ES-I3 (cell line): ENCODE measurements around the gene PLEKHB1.

Experiments used
- H3K36me3 ChIP-seq: 2 replicates; pipeline ENCODE4 v1.6.1; 2013; ENCODE audit warnings: mild to moderate bottlenecking, low read length, control low read depth, moderate library complexity; ENCODE audit not compliant: insufficient read depth
- H3K4me1 ChIP-seq: 2 replicates; pipeline ENCODE4 v1.6.1; 2013; ENCODE audit warnings: mild to moderate bottlenecking, control low read depth, low read length; ENCODE audit not compliant: insufficient read depth
- H3K9ac ChIP-seq: 2 replicates; pipeline ENCODE4 v1.6.1; 2013; ENCODE audit warnings: low read depth, mild to moderate bottlenecking, low read length, moderate library complexity
- H3K9me3 ChIP-seq: 2 replicates; pipeline ENCODE4 v1.6.1; 2013; ENCODE audit warnings: mild to moderate bottlenecking, low read length, moderate library complexity; ENCODE audit not compliant: control insufficient read depth, insufficient read depth

PLEKHB1 gene

DNA sequence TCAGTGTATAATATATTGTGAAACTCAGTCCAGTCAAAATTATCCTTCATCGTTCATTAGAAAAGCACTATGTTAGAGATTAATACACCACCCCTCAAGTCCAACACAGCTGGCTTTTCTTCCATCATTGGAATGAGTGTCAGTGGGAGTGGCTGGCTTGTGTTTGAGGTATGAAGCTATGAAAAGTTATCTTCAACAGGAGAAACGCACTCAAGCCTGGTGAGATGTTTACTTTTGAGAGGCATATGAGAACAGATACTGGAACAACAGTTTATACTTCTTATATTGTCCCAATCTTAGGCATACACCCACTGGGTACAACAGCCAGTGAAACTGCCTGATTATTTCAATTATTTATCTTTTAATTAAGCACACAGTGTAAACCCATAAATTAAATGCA is 34.3 kb downstream of the PLEKHB1 start:
- Histone ChIP-seq H3K4me1 (no peaks in the 10 kb centered on the region), H3K9ac (no peak overlapping the region), H3K36me3 (peaks cover 6% of the 10 kb centered on the region; the same call in 1 of the 2 replicates), H3K9me3 (no peaks in the 10 kb centered on the region)

DNA sequence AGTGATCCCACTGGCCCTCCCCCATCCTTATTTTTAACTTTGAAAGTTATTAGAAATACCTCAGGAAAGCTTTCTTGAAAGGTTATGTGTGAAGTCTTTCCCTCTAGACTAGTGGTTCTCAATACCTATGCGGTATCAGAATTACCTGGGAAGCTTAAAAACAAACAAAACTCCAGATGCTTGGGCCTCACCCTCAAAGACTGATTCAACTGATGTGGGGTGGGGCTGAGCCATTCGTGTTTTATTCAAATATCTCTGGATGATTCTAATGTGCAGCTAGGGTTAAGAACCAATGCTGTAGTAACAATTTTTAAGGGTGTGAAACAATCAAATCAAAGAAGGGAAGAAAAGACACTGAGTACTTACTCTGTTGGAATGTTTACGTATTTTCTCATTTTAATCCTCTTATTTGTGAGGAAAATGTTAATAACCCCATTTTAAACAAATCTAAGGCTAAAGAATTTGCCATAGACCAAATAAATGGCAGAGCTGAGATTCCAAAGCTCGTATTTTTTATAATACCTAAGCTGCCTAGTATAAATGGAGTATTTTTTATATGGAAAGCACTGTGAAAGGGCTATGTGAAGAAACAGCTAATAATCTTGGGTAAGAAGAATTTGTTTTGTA is 47.6 kb downstream of the PLEKHB1 start:
- no peaks in the 10 kb centered on the region for H3K4me1 ChIP-seq
- 0 out of 2 replicates have a peak, but pooled peaks cover 4% of the 10 kb centered on the region for H3K36me3 ChIP-seq
- H3K9me3 ChIP-seq: no peaks in the 10 kb centered on the region
- H3K9ac ChIP-seq: no peak overlapping the region

DNA sequence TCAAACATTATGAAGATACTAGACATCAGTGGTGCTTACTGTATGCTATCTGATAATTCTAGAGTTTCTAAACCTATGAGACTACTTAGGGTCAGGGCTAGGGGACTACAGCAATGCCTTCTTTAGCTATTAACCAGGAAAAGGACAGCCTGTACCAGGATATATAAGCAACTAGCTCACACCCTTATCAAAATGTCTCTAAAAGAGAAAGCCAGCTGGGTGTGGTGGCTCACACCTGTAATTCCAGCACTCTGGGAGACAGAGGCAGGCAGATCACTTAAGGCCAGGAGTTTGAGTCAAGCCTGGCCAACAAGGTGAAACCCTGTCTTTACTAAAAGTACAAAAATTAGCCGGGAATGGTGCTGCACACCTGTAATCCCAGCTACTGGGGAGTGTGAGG is 58.7 kb downstream of the PLEKHB1 start:
- Histone ChIP-seq H3K9ac (no peak overlapping the region), H3K36me3 (peaks cover 8% of the 10 kb centered on the region), H3K9me3 (no peaks in the 10 kb centered on the region), H3K4me1 (no peaks in the 10 kb centered on the region)

GRCh38 chr11:73710964-73711363 is 64.6 kb downstream of the PLEKHB1 start:
- no peak overlapping the region for H3K9ac ChIP-seq
- H3K36me3 ChIP-seq: peaks cover 8% of the 10 kb centered on the region
- H3K9me3 ChIP-seq: no peaks in the 10 kb centered on the region
- no peaks in the 10 kb centered on the region for H3K4me1 ChIP-seq
